Ecto neural progenitor cell (in vitro differentiated cells): ENCODE measurements around the gene ADAMTS2.

Source experiments
- DNase-seq: peaks from one replicate; pipeline ENCODE4 v3.0.0-alpha.2; 2018; ENCODE audit warnings: low spot score

Gene ADAMTS2

DNA sequence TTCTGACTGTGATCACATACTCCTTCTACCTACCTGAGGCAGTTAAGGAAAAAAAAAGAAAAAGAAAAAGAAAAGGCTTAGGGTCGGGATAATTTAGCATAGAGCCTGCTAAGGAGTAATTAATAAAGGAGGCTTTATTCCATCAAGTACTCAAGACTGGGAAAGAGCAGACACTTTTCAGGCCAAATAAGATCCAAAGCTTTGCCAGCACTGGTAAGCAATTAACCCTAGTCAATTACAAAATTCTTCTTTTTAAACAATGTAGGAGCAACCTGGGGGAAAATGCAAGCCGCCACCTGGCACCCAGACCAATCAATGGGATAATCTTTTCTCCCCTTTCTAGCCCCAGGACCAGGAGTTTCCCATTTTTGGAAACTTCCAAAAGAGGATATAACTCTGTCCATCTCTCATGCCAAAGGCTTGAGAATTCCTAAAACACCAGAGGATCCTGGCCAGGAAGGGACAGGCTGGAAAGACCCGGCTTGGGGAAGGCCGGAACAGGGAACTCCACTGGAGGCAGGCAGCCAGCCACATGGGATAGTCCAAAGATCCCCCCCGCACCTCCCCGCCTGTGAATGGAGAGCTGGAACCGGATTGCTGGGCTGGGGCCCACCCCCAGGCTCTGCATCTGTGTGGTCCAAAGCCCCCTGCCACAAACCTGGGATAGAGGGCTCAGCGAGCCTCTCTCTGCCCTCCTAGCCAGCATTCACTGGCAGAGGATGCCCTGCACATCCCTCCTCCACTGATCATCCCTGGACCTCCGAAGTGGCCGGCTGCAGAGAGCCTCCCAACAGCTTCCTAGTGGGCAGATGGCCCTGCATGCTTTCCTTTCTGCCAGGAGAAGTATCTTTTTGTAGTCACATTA is 167.3 kb downstream of the ADAMTS2 start:
- DNase-seq: no peak

- DNase-seq: no peak
Measured at GRCh38 chr5:179176571-179177230, 168.6 kb downstream of the ADAMTS2 start.

DNA sequence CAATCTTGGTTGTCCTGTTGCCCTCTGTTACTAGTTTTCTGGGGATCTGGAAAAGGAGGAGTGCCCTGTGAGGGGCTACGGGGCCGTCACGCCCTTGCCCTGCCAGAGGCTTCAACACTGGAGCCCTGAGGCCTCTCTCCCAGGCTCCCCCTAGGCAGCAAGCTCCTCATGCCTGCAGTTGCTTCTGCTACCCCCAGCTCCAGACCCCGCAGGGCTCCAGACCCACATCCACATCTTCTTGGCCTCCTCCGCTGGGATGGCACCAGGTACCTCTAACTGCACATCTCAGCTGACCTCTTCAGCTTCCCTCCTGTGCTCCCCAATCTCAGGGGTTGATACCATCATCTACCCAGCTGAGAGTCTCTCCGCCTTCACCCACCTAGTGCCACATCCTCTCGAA is 169.1 kb downstream of the ADAMTS2 start:
- no peak for DNase-seq

- no peak for DNase-seq
Measured at GRCh38 chr5:179171816-179172745, 173.2 kb downstream of the ADAMTS2 start.

GRCh38 chr5:179171251-179171815 is 173.9 kb downstream of the ADAMTS2 start:
- no peak for DNase-seq

DNA sequence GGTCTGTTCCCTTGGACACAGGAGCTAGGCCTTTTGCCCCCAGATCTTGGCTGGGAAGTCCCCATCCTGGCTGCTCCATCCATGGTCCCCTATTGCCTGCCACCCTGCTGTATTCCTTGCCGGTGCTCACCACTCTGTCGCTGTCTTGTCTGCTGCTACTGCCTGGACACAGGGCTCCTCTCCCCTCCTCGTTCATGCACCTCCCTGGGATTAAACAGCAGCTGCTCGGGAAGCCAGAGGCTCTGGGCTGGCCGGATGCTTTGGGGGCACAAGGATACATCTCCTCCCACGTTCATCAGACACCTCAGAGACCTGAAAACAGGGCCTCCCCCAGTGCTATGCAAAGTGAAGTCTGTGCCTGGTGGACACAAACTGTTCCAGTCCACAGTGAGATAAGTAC is 174.7 kb downstream of the ADAMTS2 start:
- no peak for DNase-seq

DNA sequence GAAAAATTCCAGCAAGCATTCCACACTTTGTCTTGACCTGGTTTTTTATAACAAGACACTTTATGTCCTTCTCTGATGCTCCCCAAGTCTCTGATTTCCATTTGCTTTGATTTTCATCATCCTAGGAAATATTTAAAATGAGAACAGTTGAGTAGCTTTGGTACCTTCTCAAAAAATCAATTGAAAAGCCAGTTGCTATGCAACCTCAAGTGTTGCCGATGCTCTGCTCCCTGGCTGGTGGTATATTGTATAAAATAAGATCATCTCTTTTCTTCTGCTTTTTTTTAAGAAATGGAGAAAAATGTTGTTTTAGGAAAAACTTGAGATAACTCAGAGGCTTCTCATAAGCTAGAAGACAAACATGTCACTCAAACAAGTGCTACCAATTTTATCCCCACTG is 175.4 kb downstream of the ADAMTS2 start:
- no peak for DNase-seq

DNA sequence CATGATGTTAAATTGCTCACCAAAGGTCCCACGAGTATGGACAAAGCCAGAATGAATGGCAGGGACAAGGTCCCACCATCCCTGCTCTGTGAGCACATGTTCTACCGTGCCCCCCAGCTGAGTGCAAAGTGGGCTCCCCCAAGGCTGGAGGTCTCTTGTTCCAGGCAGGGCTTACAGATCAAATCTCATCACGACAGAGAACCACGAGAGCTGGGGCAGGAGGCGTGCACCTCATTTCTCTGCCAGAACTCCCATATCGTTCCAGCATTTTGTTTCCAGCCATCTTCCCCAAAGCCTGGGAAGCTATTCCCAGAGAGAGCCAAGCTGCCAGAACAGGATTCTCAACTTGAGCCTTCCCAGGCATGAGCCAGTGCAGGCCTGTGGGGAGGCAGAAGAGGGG is 176.6 kb downstream of the ADAMTS2 start:
- peak; percentile 29 for DNase-seq

DNA sequence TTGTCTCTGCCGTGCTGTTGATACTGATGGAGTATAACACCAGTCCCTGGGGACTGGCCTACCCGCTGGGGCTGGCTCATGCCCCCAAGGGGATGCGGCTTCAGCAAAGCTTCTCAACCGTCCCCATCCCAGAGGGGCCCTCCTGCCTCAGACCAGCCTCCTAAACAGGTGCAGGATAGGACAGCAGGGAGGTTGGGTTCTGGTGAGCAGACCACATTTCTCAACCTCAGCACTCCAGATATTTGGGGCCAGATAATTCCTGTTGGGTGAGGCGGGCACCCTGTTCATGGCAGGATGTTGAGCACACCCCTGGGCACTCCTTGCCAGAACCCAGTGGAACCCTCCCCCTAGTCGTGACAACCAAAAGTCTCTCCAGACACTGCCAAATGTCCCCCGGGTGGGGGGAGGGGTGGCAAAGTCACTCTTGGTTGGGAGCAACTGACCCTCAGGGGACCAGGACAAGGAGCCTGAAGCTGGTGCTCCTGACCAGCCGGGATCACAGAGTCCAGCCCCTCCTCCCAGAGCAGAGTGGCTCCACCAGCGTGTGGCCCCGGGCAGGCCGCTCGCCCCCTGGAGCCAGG is 177.3 kb downstream of the ADAMTS2 start:
- peak; percentile 41 for DNase-seq

DNA sequence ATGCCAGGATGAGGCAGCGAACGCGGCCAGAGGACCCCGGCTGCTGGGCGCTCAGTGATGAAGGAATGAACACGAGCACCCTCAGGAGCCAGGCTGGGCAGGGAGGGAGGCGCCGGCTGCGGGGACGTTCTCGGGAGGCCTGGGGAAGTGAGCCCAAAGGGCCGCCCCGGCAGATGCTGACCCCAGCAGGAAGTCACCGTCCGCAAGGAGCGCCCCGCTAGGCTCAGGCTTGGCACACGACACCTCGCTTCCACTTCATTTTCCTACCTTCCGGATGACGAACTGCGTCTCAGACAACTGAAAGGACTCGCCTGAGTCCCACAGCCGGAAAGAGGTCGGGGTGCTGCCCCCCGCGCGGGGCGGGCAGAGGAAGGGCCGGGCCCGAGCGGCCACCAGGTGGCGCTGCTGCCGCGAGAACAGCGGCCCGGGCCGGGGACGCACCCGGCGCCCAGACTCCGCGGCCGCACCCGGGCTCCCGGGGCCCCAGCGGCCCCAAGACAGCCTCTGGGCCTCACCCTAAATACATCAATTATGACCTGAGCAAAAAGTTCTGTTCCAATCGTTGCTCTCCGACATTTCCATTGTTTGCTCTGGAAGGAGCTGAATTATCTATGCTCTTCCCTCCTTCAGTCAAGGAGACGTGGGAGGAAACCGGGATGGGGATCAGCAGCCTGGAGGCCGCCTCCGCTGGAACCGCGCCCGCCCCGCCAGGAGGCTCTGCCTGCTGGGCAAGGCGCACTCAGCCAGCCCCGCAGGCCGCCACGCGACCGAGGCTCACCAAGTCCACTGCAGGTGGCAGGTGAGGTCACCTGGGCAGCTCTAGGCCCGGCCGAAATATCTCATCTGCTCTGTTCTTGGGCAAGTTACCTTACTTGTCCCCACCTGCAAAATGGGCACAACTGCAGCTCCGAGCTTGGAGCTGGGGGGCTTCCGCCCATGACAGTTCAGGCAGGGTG is 178.1 kb downstream of the ADAMTS2 start:
- DNase-seq: peak; percentile 79

DNA sequence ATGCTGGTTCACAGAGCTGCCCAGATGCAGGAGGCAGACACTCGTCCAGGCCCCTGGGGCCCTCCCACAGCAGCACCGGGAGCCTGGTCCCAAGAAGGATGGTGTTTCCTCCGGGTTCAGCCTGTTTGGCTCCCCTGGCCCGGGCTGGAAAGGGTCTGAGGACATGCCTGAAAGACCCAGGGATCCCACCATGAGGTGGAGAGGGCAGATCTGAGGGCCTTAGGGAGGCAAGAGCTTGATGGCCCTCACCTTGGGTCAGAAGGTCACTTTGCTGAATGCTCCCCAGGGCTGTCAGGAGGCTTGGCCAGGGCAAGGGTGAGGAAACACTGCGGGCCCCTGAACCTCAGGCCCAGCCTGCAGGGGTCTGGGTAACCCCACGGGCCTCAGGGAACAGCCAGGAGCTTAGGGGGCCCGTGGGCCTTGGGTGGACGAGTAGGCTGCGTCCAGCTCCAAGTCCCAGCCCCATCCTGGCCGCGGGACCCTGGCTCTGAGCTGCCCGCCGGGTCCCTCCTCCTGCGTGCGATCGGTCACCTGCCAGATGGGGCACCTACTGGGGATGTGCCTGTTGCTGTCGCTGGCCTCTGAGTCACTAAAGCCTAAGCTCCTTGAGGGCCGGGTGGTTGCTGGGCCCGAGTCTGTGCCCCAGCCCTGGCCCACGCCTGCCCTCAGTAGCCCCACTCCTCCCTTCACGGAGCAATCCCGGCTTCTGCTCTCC is 178.9 kb downstream of the ADAMTS2 start:
- DNase-seq: no peak

- DNase-seq: peak; percentile 41
Measured at GRCh38 chr5:179165421-179166170, 179.7 kb downstream of the ADAMTS2 start.

GRCh38 chr5:179164331-179165311 is 180.6 kb downstream of the ADAMTS2 start:
- peak; percentile 37 for DNase-seq

- peak; percentile 28 for DNase-seq
Measured at GRCh38 chr5:179163236-179164155, 181.8 kb downstream of the ADAMTS2 start.

- DNase-seq: peak; percentile 42
Measured at GRCh38 chr5:179162351-179163235, 182.7 kb downstream of the ADAMTS2 start.

DNA sequence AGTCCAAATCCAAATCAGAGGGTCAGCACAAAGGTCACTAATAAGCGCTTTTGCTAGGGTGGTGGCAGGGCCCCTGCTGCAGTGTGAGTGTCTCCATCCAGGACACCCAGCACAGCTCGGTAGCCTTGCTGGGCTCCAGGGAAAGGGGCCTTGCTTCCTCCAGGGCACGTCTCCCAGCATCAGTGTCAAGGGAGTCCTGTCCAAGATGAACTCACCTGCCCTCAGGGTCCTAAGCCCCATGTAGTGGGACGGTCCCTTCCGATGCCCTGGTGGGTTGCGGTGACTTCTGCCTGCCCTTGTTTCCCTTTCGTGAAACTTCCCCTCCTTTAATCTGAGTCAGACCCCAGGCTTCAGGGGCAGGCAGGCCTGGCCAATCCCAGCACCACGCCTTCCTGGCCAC is 183.4 kb downstream of the ADAMTS2 start:
- no peak for DNase-seq
